GM12873 (cell line): ENCODE results near the gene TM7SF2.

Source experiments
- CTCF ChIP-seq: IDR thresholded peaks from 2 replicates; pipeline ENCODE4 v1.5.1; 2012; ENCODE audit warnings: low read depth, mild to moderate bottlenecking, moderate library complexity, low read length, control low read depth; ENCODE audit not compliant: insufficient read depth; ENCODE audit errors: missing control alignments

The TM7SF2 gene

GRCh38 chr11:65083834-65084597 lies 27.7 kb upstream of the TM7SF2 start, which contains the start of the genes CDCA5 and ZFPL1:
Gene CDCA5 (minus strand): TSS chr11:65084040. CDS start chr11:65083978, 62 bp downstream.
Gene ZFPL1 (plus strand): TSS chr11:65084222. CDS start chr11:65084699, 477 bp downstream.
- no peak for TF ChIP-seq CTCF

GRCh38 chr11:65084598-65085375 lies 26.9 kb upstream of the TM7SF2 start:
- TF ChIP-seq CTCF: no peak

- no peak for TF ChIP-seq CTCF
These were observed 26.2 kb upstream of the TM7SF2 start for GRCh38 chr11:65085446-65085845.

- no peak for TF ChIP-seq CTCF
These were observed 24.9 kb upstream of the TM7SF2 start for GRCh38 chr11:65086809-65087208.

- no peak for TF ChIP-seq CTCF
These were observed 24.5 kb upstream of the TM7SF2 start for GRCh38 chr11:65087216-65087615.

GRCh38 chr11:65087827-65088226 lies 23.8 kb upstream of the TM7SF2 start:
- no peak for TF ChIP-seq CTCF

GRCh38 chr11:65089621-65090020 lies 22.1 kb upstream of the TM7SF2 start:
- no peak for TF ChIP-seq CTCF
